ENCODE data around the gene NMT1. TPM values are rescaled to one million over a fixed set of nuclear protein-coding genes. Genes with fewer than 3 reads are reported as not detected.

The NMT1 gene
- total and polyA plus RNA-seq, 4 donors, result 27.0 to 83.7 (median 42.6) TPM

- WGBS, result 11% methylated on average over 29 of the region's 29 CpGs
- Histone ChIP-seq H3K36me3 (ENCODE audit: control insufficient read depth in 4 of 4, insufficient read depth in 3 of 4, low read depth in 1 of 4, low read length in 3 of 4) (no peaks in the 10 kb centered on the region), H3K27ac (ENCODE audit: low read depth in 1 of 2, low read length in 2 of 2) (peak overlapping the region; percentile 99), H3K9ac (ENCODE audit: low read depth in 1 of 2, low read length in 2 of 2) (peak overlapping the region; percentile 50 to 99), H3K4me1 (ENCODE audit: control insufficient read depth in 4 of 4, insufficient read depth in 4 of 4, low read length in 3 of 4) (peaks cover 10 to 62% (median 45%) of the 10 kb centered on the region in 4 donors), H3K27me3 (ENCODE audit: control insufficient read depth in 4 of 4, insufficient read depth in 4 of 4, low read length in 3 of 4) (no peaks in the 10 kb centered on the region), H3K4me3 (ENCODE audit: low read depth in 1 of 3, low read length in 3 of 3) (peak overlapping the region; percentile 67 to 70 (median 68)), H3K9me3 (ENCODE audit: control insufficient read depth in 4 of 4, low read length in 3 of 4) (no peaks in the 10 kb centered on the region)
- DNase-seq (ENCODE audit: low spot score), result no peak
- no peak for TF ChIP-seq SP1 (IDR thresholded peaks at IDR 0.05)
- TF ChIP-seq NR2F2 (IDR thresholded peaks at IDR 0.05), result peak; percentile 20
- no peak for TF ChIP-seq RAD21 (IDR thresholded peaks at IDR 0.05)
- TF ChIP-seq YY1 (IDR thresholded peaks at IDR 0.05), result peak; percentile 68
- no peak for TF ChIP-seq ATF3 (IDR thresholded peaks at IDR 0.05)
- TF ChIP-seq FOXA2 (IDR thresholded peaks at IDR 0.05), result no peak
- no peak for TF ChIP-seq FOXA1 (IDR thresholded peaks at IDR 0.05)
Observed at GRCh38 chr17:45146890-45147580, 85.9 kb downstream of the NMT1 start.

- under 1% methylated on average over 38 of the region's 38 CpGs for WGBS
- Histone ChIP-seq H3K4me3 (ENCODE audit: low read depth in 1 of 3, low read length in 3 of 3) (peak overlapping the region; percentile 67 to 70 (median 68)), H3K9me3 (ENCODE audit: control insufficient read depth in 4 of 4, low read length in 3 of 4) (no peaks in the 10 kb centered on the region), H3K36me3 (ENCODE audit: control insufficient read depth in 4 of 4, insufficient read depth in 3 of 4, low read depth in 1 of 4, low read length in 3 of 4) (no peaks in the 10 kb centered on the region), H3K27me3 (ENCODE audit: control insufficient read depth in 4 of 4, insufficient read depth in 4 of 4, low read length in 3 of 4) (no peaks in the 10 kb centered on the region), H3K4me1 (ENCODE audit: control insufficient read depth in 4 of 4, insufficient read depth in 4 of 4, low read length in 3 of 4) (peaks cover 10 to 63% (median 44%) of the 10 kb centered on the region in 4 donors), H3K9ac (ENCODE audit: low read depth in 1 of 2, low read length in 2 of 2) (peak overlapping the region; percentile 93 to 99), H3K27ac (ENCODE audit: low read depth in 1 of 2, low read length in 2 of 2) (peak overlapping the region; percentile 99)
- DNase-seq (ENCODE audit: low spot score), result peak; percentile 86
- peak in 1 of 2 donors; percentile 65 for TF ChIP-seq JUND (IDR thresholded peaks at IDR 0.05)
- TF ChIP-seq, protein P1, sequence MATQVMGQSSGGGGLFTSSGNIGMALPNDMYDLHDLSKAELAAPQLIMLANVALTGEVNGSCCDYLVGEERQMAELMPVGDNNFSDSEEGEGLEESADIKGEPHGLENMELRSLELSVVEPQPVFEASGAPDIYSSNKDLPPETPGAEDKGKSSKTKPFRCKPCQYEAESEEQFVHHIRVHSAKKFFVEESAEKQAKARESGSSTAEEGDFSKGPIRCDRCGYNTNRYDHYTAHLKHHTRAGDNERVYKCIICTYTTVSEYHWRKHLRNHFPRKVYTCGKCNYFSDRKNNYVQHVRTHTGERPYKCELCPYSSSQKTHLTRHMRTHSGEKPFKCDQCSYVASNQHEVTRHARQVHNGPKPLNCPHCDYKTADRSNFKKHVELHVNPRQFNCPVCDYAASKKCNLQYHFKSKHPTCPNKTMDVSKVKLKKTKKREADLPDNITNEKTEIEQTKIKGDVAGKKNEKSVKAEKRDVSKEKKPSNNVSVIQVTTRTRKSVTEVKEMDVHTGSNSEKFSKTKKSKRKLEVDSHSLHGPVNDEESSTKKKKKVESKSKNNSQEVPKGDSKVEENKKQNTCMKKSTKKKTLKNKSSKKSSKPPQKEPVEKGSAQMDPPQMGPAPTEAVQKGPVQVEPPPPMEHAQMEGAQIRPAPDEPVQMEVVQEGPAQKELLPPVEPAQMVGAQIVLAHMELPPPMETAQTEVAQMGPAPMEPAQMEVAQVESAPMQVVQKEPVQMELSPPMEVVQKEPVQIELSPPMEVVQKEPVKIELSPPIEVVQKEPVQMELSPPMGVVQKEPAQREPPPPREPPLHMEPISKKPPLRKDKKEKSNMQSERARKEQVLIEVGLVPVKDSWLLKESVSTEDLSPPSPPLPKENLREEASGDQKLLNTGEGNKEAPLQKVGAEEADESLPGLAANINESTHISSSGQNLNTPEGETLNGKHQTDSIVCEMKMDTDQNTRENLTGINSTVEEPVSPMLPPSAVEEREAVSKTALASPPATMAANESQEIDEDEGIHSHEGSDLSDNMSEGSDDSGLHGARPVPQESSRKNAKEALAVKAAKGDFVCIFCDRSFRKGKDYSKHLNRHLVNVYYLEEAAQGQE (IDR thresholded peaks at IDR 0.05), result no peak
- no peak for TF ChIP-seq HNF4G (IDR thresholded peaks at IDR 0.05)
- TF ChIP-seq, protein P2, sequence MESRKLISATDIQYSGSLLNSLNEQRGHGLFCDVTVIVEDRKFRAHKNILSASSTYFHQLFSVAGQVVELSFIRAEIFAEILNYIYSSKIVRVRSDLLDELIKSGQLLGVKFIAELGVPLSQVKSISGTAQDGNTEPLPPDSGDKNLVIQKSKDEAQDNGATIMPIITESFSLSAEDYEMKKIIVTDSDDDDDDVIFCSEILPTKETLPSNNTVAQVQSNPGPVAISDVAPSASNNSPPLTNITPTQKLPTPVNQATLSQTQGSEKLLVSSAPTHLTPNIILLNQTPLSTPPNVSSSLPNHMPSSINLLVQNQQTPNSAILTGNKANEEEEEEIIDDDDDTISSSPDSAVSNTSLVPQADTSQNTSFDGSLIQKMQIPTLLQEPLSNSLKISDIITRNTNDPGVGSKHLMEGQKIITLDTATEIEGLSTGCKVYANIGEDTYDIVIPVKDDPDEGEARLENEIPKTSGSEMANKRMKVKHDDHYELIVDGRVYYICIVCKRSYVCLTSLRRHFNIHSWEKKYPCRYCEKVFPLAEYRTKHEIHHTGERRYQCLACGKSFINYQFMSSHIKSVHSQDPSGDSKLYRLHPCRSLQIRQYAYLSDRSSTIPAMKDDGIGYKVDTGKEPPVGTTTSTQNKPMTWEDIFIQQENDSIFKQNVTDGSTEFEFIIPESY (IDR thresholded peaks at IDR 0.05), result peak; percentile 47
- TF ChIP-seq SP1 (IDR thresholded peaks at IDR 0.05), result no peak
- TF ChIP-seq EGR1 (IDR thresholded peaks at IDR 0.05; ENCODE audit: low read depth in 2 of 2), result peak in 1 of 2 donors; percentile 3
- TF ChIP-seq NR2F2 (IDR thresholded peaks at IDR 0.05), result peak; percentile 60
- peak in 1 of 2 donors; percentile 35 for TF ChIP-seq HNF4A (conservative IDR thresholded peaks at IDR 0.05)
- TF ChIP-seq FOXA2 (IDR thresholded peaks at IDR 0.05), result peak; percentile 27
- peak in 1 of 2 donors; percentile 39 for TF ChIP-seq RXRA (IDR thresholded peaks at IDR 0.05)
- TF ChIP-seq MAX (IDR thresholded peaks at IDR 0.05), result peak; percentile 86
- peak; percentile 80 for TF ChIP-seq YY1 (IDR thresholded peaks at IDR 0.05)
Observed at GRCh38 chr17:45147581-45148182, 86.6 kb downstream of the NMT1 start.
